ENCODE data around the gene TET3. TPM values are rescaled to one million over a fixed set of nuclear protein-coding genes. Genes with fewer than 3 reads are reported as not detected.

Gene TET3
- total RNA-seq, 1 donor: 6.1 TPM

DNA sequence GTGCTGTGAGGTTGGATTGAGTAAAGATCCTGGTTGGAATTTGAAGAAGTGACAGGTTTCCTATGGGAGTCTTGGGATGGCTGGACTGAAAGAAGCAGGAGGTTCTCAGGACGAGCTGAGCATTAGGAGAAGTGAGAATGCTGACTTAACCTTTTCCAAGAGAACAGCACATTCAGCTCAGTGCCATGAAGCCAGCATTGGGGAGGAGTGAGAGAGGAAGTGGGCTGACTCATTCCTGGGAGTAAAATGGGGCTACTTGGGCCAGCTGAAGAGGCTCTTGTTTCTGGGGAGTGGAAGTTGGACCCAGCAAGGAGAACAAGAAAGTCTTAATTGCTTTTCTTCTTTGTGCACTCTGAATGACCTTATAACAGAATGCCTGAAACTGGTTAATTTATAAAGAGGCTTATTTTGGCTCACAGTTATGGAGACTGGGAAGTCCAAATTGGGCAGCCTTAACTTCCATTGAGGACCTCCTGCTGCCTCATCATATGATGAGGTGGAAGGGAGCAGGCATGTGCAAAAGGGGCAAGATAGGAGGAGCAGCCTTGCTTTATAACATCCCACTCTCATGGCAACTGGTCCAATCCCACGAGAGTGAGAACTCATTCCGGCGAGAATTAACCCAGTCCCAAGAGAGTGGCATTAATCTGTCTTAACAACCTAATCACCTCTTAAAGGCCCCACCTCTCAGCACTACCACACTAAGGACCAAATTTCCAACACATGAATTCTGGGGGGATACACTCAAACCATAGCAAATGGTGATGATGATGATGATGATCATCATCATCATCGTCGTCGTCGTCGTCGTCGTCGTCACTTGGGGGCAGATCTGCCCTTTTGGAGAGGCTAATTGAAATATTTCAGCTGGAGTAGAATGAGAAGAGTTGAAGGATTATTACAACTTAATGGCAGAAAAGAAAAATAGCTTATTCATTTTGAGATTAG lies 31.9 kb upstream of the TET3 start:
- no peak for TF ChIP-seq CTCF (IDR thresholded peaks at IDR 0.05; ENCODE audit: insufficient read depth, low read length)
- H3K4me3 ChIP-seq (ENCODE audit: low read depth, low read length): no peak overlapping the region
- DNase-seq (ENCODE audit: low read depth): peak; percentile 66

DNA sequence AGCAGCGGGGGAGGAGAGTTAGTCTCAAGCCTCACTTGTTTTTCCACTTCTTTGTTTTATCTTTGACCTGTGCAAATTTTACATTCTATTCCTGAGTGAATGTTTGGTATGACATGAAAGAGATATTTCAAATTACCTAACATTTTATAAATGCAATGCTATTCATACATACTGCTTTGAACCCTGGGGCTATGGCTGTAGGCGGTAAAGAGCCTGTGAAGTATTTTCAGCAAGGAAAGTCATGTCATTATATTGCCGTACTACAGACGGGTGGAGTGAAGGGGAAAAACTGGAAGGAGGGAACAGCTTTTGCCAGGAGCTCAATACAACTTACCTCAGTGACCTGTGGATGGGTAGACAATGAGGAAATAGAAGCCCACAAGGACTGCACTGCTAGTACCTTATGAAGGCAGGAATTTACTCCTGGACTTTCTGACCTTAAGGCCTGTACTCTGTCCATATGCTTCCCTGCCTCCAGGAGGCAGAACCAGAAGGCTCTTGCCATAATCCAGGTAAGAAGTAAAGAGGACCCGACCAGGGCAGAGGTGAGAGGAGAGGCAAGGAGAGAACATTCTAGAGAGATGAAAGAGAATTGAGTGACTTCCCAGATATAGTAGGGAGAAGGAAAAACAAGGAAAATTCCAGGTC lies 28.4 kb upstream of the TET3 start:
- no peak for TF ChIP-seq CTCF (IDR thresholded peaks at IDR 0.05; ENCODE audit: insufficient read depth, low read length)
- no peak for DNase-seq (ENCODE audit: low read depth)
- no peak overlapping the region for H3K4me3 ChIP-seq (ENCODE audit: low read depth, low read length)

DNA sequence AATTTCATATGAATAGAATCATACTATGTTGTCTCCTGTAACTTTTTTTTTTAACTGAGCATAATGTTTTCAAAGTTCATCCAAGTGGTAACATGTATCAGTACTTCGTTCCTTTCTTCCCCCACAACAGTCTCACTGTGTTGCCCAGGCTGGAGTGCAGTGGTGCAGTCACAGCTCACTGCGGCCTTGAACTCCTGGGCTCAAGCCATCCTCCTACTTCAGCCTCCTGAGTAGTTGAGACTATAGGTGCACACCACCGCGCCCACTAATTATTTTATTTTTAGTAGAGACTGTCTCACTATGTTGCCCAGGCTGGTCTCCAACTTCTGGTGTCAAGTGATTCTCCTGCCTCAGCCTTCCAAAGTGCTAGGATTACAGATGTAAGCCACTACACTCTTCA lies 23.4 kb upstream of the TET3 start:
- no peak for DNase-seq (ENCODE audit: low read depth)
- no peak overlapping the region for H3K4me3 ChIP-seq (ENCODE audit: low read depth, low read length)
- TF ChIP-seq CTCF (IDR thresholded peaks at IDR 0.05; ENCODE audit: insufficient read depth, low read length): no peak

GRCh38 chr2:73961823-73962615 lies 22.7 kb upstream of the TET3 start:
- no peak for DNase-seq (ENCODE audit: low read depth)
- H3K4me3 ChIP-seq (ENCODE audit: low read depth, low read length): no peak overlapping the region
- TF ChIP-seq CTCF (IDR thresholded peaks at IDR 0.05; ENCODE audit: insufficient read depth, low read length): no peak

GRCh38 chr2:73962798-73963197 lies 21.9 kb upstream of the TET3 start:
- H3K4me3 ChIP-seq (ENCODE audit: low read depth, low read length): no peak overlapping the region
- TF ChIP-seq CTCF (IDR thresholded peaks at IDR 0.05; ENCODE audit: insufficient read depth, low read length): no peak
- DNase-seq (ENCODE audit: low read depth): no peak

- no peak for TF ChIP-seq CTCF (IDR thresholded peaks at IDR 0.05; ENCODE audit: insufficient read depth, low read length)
- DNase-seq (ENCODE audit: low read depth): no peak
- no peak overlapping the region for H3K4me3 ChIP-seq (ENCODE audit: low read depth, low read length)
Measured at GRCh38 chr2:73963385-73964120, 21.2 kb upstream of the TET3 start.
